Measurements from ENCODE around the gene DNAH9.

The DNAH9 gene

DNA sequence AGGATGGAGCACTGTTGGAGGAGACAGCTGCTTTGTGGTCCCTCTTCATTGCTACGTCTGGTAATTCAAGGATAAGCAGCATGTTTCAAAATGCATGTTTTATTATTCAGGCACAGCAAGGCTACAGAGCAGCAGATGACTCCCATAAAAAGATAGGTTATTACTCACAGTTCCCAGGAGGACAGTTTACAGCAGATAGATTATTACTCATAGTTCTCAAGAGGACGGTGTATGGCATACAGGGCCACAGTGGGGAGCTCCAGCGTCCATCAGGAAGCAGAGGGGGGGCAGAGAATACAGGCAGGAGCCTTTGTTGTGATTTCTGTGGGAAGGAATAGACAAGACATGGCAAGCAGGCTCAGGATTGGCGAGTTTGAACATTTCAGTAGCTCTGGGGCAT is 72.9 kb downstream of the DNAH9 start:
- DNase-seq: no peak

DNA sequence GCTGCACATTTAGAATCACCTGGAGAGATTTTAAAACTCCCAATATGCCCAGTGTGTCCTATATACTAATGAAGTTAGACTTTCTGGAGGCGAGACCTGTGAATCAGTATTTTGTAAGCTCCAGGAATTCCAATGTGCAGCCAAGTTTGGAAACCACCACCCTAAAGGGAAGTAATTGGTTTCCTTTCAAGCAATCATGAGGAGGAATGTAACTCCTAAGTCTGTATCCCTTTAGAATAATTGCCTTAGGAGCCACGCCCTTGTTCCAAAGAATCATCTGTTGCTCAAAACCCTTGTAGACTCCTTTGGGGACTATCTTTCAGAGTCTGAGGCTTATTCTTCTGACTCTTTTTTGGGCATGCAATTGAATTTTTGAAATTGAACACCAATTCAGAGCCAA is 84.4 kb downstream of the DNAH9 start:
- DNase-seq: no peak

- peak; percentile 0 for DNase-seq
Observed at GRCh38 chr17:11690681-11691080, 92.4 kb downstream of the DNAH9 start.

DNA sequence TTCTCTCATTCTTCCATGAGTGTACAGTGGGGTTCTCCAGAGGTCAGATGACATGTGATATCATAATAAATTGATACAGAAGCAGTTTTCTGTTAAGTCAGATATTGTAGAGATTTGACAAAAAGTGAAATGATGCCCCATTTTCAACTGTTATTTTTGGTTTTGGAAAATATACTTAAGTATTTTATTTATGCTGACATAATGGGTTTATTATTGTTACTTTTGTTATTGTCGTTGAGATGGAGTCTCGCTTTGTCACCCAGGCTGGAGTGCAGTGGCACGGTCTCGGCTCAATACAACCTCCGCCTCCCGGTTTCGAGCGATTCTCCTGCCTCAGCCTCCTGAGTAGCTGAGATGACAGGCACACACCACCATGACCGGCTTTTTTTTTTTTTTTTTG is 94.4 kb downstream of the DNAH9 start:
- DNase-seq: no peak

- DNase-seq: no peak
Observed at GRCh38 chr17:11693284-11693683, 95.0 kb downstream of the DNAH9 start.

GRCh38 chr17:11700668-11701067 is 102.4 kb downstream of the DNAH9 start:
- DNase-seq: no peak

GRCh38 chr17:11701911-11702310 is 103.6 kb downstream of the DNAH9 start:
- DNase-seq: no peak

GRCh38 chr17:11704041-11704440 is 105.8 kb downstream of the DNAH9 start:
- no peak for DNase-seq

GRCh38 chr17:11705111-11705510 is 106.8 kb downstream of the DNAH9 start:
- no peak for DNase-seq

DNA sequence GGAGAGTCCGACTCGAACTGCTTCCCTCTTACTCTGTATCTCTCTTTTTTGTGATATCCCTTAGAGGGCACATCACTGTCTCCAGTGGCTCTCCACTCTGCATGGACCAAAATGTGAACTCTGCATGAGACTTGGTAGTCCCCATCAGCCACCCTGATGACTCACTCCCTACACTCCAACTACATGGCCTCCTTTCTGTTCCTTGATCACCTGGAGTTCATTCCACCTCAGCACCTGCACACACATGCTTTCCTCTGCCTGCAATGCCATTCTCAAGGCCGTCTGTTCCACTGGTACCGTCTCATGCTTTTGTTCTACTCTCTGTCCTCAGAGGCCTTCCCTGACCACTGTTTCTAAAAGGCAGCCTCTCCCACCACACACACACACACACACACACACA is 109.3 kb downstream of the DNAH9 start:
- no peak for DNase-seq

- DNase-seq: no peak
Observed at GRCh38 chr17:11712456-11712855, 114.2 kb downstream of the DNAH9 start.

DNA sequence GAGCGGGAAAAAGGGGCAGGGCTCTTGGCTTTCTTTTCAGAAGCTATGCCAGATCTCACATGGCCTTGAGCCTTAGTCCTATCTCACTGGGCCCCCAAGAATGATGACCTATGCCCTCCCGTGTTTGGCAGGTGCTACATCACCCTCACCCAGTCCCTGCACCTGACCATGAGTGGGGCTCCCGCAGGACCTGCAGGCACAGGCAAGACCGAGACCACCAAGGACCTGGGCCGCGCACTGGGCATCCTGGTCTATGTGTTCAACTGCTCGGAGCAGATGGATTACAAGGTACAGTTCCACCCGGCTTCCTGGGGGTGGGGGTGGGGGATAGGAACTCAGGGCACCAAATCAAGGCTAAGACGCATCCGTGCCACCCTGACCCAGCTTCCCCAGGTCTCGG is 120.9 kb downstream of the DNAH9 start:
- DNase-seq: no peak

DNA sequence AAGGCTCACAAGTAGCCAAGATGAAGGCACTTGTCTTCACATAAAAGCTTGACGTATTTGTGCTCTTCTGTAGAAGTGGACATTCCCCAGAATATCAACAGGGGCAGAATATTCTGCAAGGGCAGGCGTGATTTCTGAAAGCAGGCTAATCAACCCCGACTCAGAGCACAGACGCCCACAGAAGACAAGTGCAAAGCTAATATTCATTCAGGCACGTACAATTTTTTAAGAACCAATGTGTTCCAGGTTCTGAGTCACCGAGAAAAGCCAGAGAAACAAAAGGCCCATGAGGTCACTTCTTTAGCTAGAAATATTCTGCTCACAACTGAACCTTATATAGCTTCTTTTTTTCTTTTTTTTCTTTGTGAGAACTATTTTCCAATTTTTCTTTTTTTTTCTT is 121.6 kb downstream of the DNAH9 start:
- DNase-seq: no peak

GRCh38 chr17:11720816-11721215 is 122.5 kb downstream of the DNAH9 start:
- DNase-seq: no peak

DNA sequence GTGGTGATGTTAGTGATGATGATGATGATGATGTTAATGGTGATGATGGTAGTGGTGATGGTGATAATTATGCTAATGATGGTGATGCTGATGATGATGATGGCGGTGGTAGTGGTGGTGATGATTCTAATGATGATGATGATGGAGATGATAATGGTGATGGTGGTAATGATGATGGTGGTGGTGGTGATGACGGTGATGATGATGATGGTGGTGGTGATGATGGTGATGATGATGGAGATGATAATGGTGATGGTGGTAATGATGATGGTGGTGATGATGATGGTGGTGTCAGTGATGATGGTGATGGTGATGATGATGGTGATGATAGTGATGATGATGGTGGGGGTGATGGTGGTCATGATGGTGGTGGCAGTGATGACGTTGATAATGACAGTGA is 132.5 kb downstream of the DNAH9 start:
- DNase-seq: no peak

DNA sequence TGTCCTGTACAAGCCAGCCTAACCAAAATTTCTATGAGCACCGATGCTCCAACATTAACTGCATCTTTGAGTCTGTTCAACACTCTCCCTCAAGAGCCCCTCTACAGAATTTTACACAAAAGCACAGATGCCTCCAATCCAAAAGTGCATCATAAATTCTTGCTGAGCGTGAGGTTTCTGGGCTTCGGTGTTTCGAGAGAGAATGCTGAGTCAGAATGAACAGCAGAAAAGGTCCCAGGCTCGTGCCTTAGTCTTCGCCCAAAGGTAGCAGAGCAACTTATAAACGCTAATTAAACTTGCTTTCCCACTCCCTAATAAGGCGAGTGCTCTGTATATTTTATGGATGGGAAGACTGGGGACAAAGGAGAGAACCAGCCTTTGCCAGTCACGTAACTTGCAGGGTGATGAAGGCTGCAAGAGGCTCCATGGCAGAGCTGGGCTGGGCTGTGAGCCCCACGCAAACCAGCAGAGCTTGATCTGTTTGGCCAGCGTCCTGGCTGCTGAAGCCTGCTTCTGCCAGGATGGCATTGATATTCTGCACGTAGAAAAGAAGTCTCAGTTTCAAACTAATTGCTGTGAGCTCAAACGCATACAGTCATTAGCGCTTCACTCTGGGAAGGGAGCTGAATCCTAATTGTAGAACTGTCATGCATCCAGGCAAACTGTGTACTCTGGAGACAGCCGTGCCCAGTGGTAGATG is 138.5 kb downstream of the DNAH9 start:
- DNase-seq: no peak

DNA sequence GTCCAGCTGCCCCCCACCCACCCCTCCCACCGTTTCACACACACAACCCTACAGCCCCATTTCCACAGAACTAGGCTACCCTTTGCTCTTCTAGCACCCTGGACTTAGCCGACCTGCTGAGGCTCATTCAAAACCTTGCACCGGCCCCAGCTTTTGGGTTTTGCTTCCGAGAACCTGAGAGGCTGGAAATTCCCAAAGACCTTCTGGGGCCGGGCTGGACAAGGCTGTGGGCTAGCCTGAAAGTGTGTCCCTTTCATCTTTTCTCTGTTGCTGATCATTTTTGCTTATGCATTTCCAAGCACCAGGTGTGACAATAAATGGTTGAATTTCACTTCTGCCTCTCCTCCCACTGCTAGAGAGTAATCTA is 139.0 kb downstream of the DNAH9 start:
- DNase-seq: no peak

DNA sequence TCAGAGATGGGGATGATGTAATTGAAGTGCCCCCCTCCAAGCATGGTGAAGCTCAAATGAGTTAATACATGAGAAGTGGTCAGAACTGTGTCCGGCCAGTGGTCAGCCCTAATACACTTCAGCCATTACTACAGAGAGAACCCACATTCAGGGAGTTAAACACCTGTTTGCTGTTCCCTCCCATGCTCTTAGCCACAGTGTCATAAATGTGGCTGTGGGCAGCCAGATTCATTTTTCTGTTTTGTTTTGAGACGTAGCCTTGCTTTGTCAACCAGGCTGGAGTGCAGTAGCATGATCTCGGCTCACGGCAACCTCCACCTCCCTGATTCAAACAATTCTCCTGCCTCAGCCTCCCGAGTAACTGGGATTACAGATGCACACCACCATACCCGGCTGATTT is 139.9 kb downstream of the DNAH9 start:
- DNase-seq: no peak

GRCh38 chr17:11739351-11739750 is 141.1 kb downstream of the DNAH9 start:
- no peak for DNase-seq

- no peak for DNase-seq
Observed at GRCh38 chr17:11739848-11740247, 141.6 kb downstream of the DNAH9 start.

DNA sequence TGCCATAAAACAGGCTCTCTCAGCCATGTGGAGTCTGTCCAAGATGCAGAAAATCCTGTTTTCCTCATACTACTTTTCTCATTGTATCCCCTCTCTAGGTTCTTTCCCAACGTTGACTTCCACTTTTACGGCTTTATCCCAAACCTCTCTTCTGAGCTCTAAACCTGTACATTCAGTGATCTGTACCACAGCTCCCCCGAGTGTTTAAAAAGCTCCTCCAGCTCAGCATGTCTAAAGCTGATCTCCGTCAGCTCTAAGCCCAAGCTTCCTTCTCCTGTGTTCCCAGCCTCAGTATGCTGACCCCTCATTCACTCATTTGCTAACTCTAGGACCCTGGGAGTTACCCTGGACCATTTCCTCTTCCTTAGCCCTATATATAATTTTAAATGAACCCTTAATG is 144.6 kb downstream of the DNAH9 start:
- DNase-seq: no peak

GRCh38 chr17:11744696-11745095 is 146.4 kb downstream of the DNAH9 start:
- DNase-seq: no peak

DNA sequence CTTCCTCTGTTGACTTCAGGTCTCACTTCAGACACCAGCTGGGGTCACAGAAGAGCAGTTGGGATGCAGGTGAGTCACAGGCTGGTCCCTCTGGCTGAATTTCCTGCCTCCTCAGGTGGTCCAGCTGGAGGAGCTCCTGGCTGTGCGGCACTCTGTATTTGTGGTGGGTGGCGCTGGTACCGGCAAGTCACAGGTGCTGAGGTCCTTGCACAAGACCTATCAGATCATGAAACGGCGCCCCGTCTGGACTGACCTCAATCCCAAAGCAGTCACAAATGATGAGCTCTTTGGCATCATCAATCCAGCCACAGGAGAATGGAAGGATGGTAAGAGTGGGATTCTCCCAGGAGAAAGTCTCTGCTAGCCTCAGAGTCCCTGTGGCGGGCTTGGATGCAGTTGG is 149.2 kb downstream of the DNAH9 start:
- DNase-seq: no peak

DNA sequence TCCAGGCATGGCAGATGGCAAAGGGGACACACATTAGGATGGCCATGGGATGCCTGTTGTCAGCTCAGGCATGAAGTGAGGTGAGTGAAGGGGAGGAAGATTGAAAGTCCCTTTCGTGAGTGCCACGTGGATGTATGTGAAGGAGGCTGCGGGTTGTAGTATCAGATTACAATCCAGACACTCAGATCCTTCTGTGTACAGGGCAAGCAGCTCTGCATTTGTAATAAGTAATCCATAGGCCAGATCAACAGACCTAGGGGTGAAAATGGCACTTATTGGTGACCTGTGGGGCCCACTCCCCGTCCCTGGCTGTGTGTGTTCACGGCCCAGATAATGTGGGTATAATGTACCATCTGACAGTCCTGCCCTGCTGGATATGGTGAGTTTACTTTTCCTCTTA is 159.5 kb downstream of the DNAH9 start:
- no peak for DNase-seq

DNA sequence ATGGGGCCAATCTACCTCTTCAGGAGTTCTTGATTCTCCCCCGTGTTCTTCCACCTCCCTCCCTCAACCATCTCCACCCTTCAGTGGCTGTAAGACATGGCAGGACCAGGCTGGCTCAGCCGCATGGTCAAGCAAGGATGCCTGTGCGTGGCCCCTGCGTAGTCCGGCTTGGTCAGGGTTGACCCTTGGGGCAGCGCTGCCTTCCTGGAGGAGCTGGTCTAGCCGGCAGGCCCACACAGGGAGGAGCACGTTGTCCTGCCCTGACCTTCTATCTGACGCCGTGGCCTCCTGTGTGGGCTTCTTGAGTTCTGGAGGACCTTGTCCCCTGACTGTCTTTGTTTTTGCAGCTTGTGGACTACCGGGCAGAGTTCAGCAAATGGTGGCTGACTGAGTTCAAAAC is 169.8 kb downstream of the DNAH9 start:
- no peak for DNase-seq

GRCh38 chr17:11768981-11769380 is 170.7 kb downstream of the DNAH9 start:
- no peak for DNase-seq
